Activated CD4-positive, alpha-beta T cell treated with anti-CD3 and anti-CD28 coated beads for 36 hours (primary cell): ENCODE results near the gene ALDH1A1. TPM values are rescaled to one million over a fixed set of nuclear protein-coding genes. Genes with fewer than 3 reads are reported as not detected.

Source experiments
- ATAC-seq: fragments of 200-7000 bp; cut with Tn5 transposase; one replicate; pipeline ENCODE4 v1.10.0; 2021; ENCODE audit warnings: mild to moderate bottlenecking, moderate library complexity
- CTCF ChIA-PET: fragments of 350-600 bp; sonication (Branson Sonifier 250); formaldehyde crosslinking; loops from one replicate; lab custom pipeline; 2021; ENCODE audit warnings: antibody characterized with exemption; lab: Charles Lee
- POLR2A ChIA-PET: fragments of 350-600 bp; sonication (Branson Sonifier 250); formaldehyde crosslinking; loops from one replicate; lab custom pipeline; 2021; ENCODE audit warnings: antibody characterized with exemption, inconsistent platforms; lab: Charles Lee
- DNase-seq: peaks from one replicate; pipeline ENCODE4 v3.0.0-alpha.2; 2020
- H3K27ac Mint-ChIP-seq: one replicate; pipeline ENCODE4 v1.8.0; 2021; ENCODE audit warnings: mixed read lengths
- H3K27me3 Mint-ChIP-seq: one replicate; pipeline ENCODE4 v1.8.0; 2021; ENCODE audit warnings: mixed read lengths
- H3K36me3 Mint-ChIP-seq: one replicate; pipeline ENCODE4 v1.8.0; 2021; ENCODE audit warnings: low read depth, mixed read lengths
- H3K4me1 Mint-ChIP-seq: one replicate; pipeline ENCODE4 v1.8.0; 2021; ENCODE audit warnings: mixed read lengths
- H3K4me3 Mint-ChIP-seq: one replicate; pipeline ENCODE4 v1.8.0; 2021; ENCODE audit warnings: mild to moderate bottlenecking, moderate library complexity, mixed read lengths
- H3K9me3 Mint-ChIP-seq: one replicate; pipeline ENCODE4 v1.8.0; 2021; ENCODE audit warnings: low read depth, mixed read lengths
- intact Hi-C, 2 experiments: fragments of 100-400 bp; cut with DNase I in 1 of 2; cut with micrococcal nuclease in 1 of 2; formaldehyde crosslinking; loops; one replicate each; pipeline versions ENCODE4 v1.14.2 to v1.15.1; 2022 to 2024; cut with DNase I, micrococcal nuclease
- total RNA-seq, 2 experiments: library from RNA; stranded (reverse); gene quantifications; one replicate each; pipeline ENCODE4 v1.2.3, GENCODE V29; 2021

Gene ALDH1A1
- total RNA-seq, 2 experiments from 2014 or later, result not detected

DNA sequence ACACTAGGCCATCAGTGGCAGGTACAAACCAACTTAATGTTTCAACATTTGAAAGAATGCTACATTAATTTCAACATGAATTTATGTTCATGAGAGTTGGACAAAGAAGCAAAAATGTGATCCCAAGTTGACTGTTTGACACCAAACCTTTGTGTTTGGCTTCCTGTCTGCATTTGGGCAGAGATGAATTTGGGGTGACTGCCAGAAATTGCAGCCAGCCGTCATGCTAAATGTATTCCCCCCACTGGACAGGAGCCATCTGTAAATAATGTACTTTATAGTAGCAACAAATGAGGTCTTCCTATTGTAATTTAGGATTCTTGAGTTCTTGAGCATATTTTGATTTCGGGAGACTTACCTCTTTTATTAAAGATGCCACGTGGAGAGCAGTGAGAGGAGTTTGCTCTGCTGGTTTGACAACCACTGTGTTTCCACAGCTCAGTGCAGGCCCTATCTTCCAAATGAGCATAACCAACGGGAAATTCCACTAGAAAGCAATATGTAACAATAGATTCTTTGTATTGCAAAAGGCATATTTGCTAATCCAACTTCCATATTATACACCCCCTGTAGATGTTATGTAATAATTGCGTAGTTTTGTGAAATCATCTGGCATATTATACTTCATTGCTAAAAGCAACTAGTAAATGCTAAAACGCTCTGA is 27.6 kb downstream of the ALDH1A1 start:
- H3K9me3 Mint-ChIP-seq, result no peaks in the 10 kb centered on the region
- CTCF ChIA-PET, result no interaction called here
- intact Hi-C loops, result no loop called here

DNA sequence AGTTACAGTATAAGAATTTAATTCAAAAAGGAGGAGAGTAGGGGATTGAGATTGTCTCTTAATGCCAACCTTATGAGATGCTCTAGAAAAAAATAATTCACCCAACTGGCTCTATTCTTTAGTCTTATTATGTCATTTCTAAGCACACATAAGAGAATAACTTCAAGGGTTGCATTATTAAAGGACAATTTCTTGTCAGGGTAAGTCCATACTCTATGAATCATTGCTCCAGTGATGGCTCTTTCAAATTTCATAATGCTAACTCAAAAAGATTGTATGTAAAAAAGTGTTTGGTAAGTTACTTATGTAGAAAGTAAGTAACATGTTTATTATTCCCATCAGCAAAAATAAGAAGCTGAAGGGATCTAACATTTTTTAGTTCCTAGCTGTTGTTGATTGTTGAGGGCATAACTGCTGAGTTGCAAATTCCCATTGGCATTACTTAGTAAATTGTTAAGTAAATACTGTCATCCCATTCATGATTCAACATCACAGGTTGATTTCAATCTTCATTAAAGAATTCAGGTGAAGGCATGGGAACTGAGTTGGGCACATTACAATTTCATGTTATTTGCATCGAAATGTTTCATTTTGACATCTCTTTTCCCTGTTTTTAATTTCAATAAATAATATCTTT is 28.6 kb downstream of the ALDH1A1 start:
- Mint-ChIP-seq H3K9me3 (no peaks in the 10 kb centered on the region), H3K4me3 (no peak overlapping the region), H3K4me1 (no peaks in the 10 kb centered on the region), H3K27me3 (peaks cover 5% of the 10 kb centered on the region), H3K36me3 (no peaks in the 10 kb centered on the region), H3K27ac (no peak overlapping the region)
- CTCF ChIA-PET, result interaction anchor here (0.5 kb wide), 1 partner anchor 14 kb away, joined by 4 read pairs; no protein-coding TSS in a partner anchor
- POLR2A ChIA-PET, result no interaction called here
- no peak for ATAC-seq
- intact Hi-C loops, result no loop called here
- DNase-seq, result no peak

More for the DNA sequence above, 27.6 kb downstream of the ALDH1A1 start:
- Mint-ChIP-seq H3K4me3 (no peak overlapping the region), H3K36me3 (no peaks in the 10 kb centered on the region), H3K27me3 (peaks cover 5% of the 10 kb centered on the region), H3K27ac (no peak overlapping the region), H3K4me1 (no peaks in the 10 kb centered on the region)
- POLR2A ChIA-PET, result no interaction called here
- no peak for DNase-seq
- no peak for ATAC-seq

- Mint-ChIP-seq H3K9me3 (no peaks in the 10 kb centered on the region), H3K27me3 (peaks cover 5% of the 10 kb centered on the region), H3K27ac (no peak overlapping the region), H3K36me3 (no peaks in the 10 kb centered on the region), H3K4me1 (no peaks in the 10 kb centered on the region), H3K4me3 (no peak overlapping the region)
- intact Hi-C loops, result no loop called here
- CTCF ChIA-PET, result interaction anchor here (0.9 kb wide), 1 partner anchor 642 kb away, joined by 3 read pairs; no protein-coding TSS in a partner anchor
- POLR2A ChIA-PET, result no interaction called here
- DNase-seq, result no peak
- ATAC-seq, result no peak
These were observed 29.8 kb downstream of the ALDH1A1 start for GRCh38 chr9:72923077-72923476.

- Mint-ChIP-seq H3K4me3 (no peak overlapping the region), H3K9me3 (no peaks in the 10 kb centered on the region), H3K27me3 (peaks cover 5% of the 10 kb centered on the region), H3K4me1 (no peaks in the 10 kb centered on the region), H3K36me3 (no peaks in the 10 kb centered on the region), H3K27ac (no peak overlapping the region)
- CTCF ChIA-PET, result interaction anchor here (0.9 kb wide), 1 partner anchor 641 kb away, joined by 3 read pairs; no protein-coding TSS in a partner anchor
- DNase-seq, result no peak
- intact Hi-C loops, result no loop called here
- ATAC-seq, result no peak
- POLR2A ChIA-PET, result interaction anchor here (0.7 kb wide), 1 partner anchor 11 kb away, joined by 3 read pairs; no protein-coding TSS in a partner anchor
These were observed 30.8 kb downstream of the ALDH1A1 start for GRCh38 chr9:72921888-72922654.

GRCh38 chr9:72919246-72919945 is 33.5 kb downstream of the ALDH1A1 start:
- Mint-ChIP-seq H3K36me3 (no peaks in the 10 kb centered on the region), H3K4me3 (no peak overlapping the region), H3K27ac (no peak overlapping the region), H3K9me3 (no peaks in the 10 kb centered on the region), H3K27me3 (peaks cover 5% of the 10 kb centered on the region), H3K4me1 (no peaks in the 10 kb centered on the region)
- DNase-seq (no peak), ATAC-seq (no peak)
- ChIA-PET POLR2A (no interaction called here), CTCF (interaction anchor here (0.6 kb wide), 1 partner anchor 363 kb away, joined by 3 read pairs; no protein-coding TSS in a partner anchor)
- intact Hi-C loops, result no loop called here

DNA sequence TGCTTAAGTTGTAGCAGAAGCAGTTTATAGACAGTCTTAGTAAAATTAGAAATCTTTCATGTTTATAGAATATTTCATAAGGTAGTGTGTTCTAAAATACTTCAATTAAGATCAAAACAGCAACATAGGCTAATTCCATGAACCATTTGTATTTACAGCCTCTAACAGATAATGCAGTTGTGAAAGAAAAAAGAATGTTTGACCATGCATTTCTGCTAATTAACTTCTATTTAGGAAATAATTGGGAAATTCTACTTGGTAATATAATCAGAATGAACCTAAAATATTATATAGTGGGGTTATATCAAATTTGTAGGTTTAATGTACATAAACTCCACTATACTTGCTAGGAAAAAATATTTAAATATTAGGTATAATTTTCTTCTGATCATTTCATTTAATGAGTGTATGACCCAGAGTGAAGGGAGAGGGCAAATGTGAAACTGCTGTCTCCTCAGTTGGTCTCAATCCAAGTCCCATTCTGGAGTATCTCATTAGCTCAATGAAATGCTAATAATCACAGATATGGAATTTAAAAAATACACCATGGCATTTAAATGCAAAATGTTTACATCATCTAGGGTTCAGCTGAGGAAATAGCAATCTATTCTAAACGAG is 34.9 kb downstream of the ALDH1A1 start:
- no peaks in the 10 kb centered on the region for H3K4me1 Mint-ChIP-seq
- peaks cover 5% of the 10 kb centered on the region for H3K27me3 Mint-ChIP-seq
- no peaks in the 10 kb centered on the region for H3K9me3 Mint-ChIP-seq
- ChIA-PET CTCF (no interaction called here), POLR2A (no interaction called here)
- DNase-seq (no peak), ATAC-seq (no peak)
- H3K4me3 Mint-ChIP-seq, result no peak overlapping the region
- H3K36me3 Mint-ChIP-seq, result no peaks in the 10 kb centered on the region
- no peak overlapping the region for H3K27ac Mint-ChIP-seq
- intact Hi-C loops, result no loop called here

- intact Hi-C loops, result no loop called here
- no peaks in the 10 kb centered on the region for H3K9me3 Mint-ChIP-seq
- CTCF ChIA-PET, result interaction anchor here (1.0 kb wide), 1 partner anchor 32 kb away, joined by 3 read pairs; no protein-coding TSS in a partner anchor
These were observed 37.2 kb downstream of the ALDH1A1 start for GRCh38 chr9:72915659-72916058.

GRCh38 chr9:72914750-72915149 is 38.1 kb downstream of the ALDH1A1 start:
- H3K27me3 Mint-ChIP-seq, result no peaks in the 10 kb centered on the region
- no peaks in the 10 kb centered on the region for H3K36me3 Mint-ChIP-seq
- no peaks in the 10 kb centered on the region for H3K4me1 Mint-ChIP-seq
- no peak for ATAC-seq
- H3K27ac Mint-ChIP-seq, result no peak overlapping the region
- DNase-seq, result no peak
- intact Hi-C loops, result no loop called here
- H3K4me3 Mint-ChIP-seq, result no peak overlapping the region
- H3K9me3 Mint-ChIP-seq, result no peaks in the 10 kb centered on the region
- ChIA-PET CTCF (interaction anchor here (1.0 kb wide), 1 partner anchor 33 kb away, joined by 3 read pairs; no protein-coding TSS in a partner anchor), POLR2A (no interaction called here)

More at GRCh38 chr9:72915659-72916058, 37.2 kb downstream of the ALDH1A1 start:
- DNase-seq (no peak), ATAC-seq (no peak)
- POLR2A ChIA-PET, result no interaction called here
- H3K27me3 Mint-ChIP-seq, result no peaks in the 10 kb centered on the region
- no peak overlapping the region for H3K27ac Mint-ChIP-seq
- H3K4me3 Mint-ChIP-seq, result no peak overlapping the region
- H3K36me3 Mint-ChIP-seq, result no peaks in the 10 kb centered on the region
- H3K4me1 Mint-ChIP-seq, result no peaks in the 10 kb centered on the region

- DNase-seq (no peak), ATAC-seq (no peak)
- no peaks in the 10 kb centered on the region for H3K27me3 Mint-ChIP-seq
- H3K9me3 Mint-ChIP-seq, result no peaks in the 10 kb centered on the region
- ChIA-PET POLR2A (no interaction called here), CTCF (interaction anchor here (0.7 kb wide), 1 partner anchor 79 kb away, joined by 3 read pairs; no protein-coding TSS in a partner anchor)
- no peaks in the 10 kb centered on the region for H3K4me1 Mint-ChIP-seq
- no peaks in the 10 kb centered on the region for H3K36me3 Mint-ChIP-seq
- intact Hi-C loops, result no loop called here
- H3K4me3 Mint-ChIP-seq, result no peak overlapping the region
- H3K27ac Mint-ChIP-seq, result no peak overlapping the region
These were observed 39.4 kb downstream of the ALDH1A1 start for GRCh38 chr9:72913382-72914009.

DNA sequence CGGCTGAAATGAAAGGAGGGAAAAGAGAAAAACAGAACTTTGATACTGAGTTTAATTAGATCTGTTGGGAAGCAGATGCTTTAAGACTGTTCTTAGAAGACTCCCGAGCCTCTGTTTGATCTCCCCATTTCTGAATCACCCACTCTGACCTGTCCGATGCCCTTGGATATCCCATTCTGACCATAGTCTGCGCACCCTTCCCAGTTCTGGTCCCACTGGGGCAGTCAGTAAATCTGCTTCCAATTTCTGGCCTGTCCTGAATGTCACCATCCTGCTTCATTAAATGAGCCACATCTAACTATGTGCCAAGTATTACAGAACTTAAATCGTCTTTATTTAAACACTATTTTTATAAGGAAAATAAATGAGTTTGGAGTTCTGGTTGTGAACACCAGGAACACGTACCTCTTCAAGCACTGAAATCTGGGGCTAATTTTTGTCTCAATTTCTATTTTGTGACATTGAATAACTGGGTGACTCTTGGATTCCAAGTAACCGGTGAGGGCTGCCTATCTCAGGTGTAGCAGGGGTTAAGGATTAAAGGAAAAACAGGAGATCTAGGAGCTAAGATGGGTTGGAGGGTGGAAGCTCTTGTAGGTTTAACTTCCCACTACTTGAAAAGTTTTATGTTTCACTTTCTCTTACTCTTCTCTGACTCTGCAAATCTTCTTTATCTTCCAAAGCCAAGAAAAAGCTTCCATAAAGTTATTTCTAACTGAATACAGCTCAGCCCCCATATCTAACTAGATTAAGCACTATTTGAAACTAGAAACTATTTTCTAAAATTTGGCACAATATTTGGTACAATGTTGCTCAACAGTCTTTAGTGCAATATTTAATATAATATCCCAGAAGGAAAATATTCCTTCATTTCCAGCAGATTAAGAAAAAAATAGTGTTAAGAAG is 40.1 kb downstream of the ALDH1A1 start:
- ChIA-PET POLR2A (no interaction called here), CTCF (no interaction called here)
- DNase-seq, result no peak
- H3K36me3 Mint-ChIP-seq, result no peaks in the 10 kb centered on the region
- no peak overlapping the region for H3K4me3 Mint-ChIP-seq
- H3K9me3 Mint-ChIP-seq, result no peaks in the 10 kb centered on the region
- intact Hi-C loops, result no loop called here
- no peak overlapping the region for H3K27ac Mint-ChIP-seq
- H3K4me1 Mint-ChIP-seq, result no peaks in the 10 kb centered on the region
- no peaks in the 10 kb centered on the region for H3K27me3 Mint-ChIP-seq
- no peak for ATAC-seq
